Mesenchymal stem cell (in vitro differentiated cells and primary cell): ENCODE data around the gene ZNRF2.

Experiments
- DNase-seq: peaks from one replicate; pipeline ENCODE4 v3.0.0-alpha.2; 2013
- H2AFZ ChIP-seq: one replicate; pipeline ENCODE4 v1.6.1; 2013; ENCODE audit warnings: low read depth, mild to moderate bottlenecking, control low read depth, inconsistent platforms, low read length, moderate library complexity
- H2AK5ac ChIP-seq: 2 replicates; pipeline ENCODE4 v1.6.1; 2013; ENCODE audit warnings: low read length, moderate library complexity, mild to moderate bottlenecking, inconsistent platforms; ENCODE audit not compliant: severe bottlenecking
- H2BK120ac ChIP-seq: one replicate; pipeline ENCODE4 v1.6.1; 2013; ENCODE audit warnings: low read depth, mild to moderate bottlenecking, inconsistent platforms, low read length, moderate library complexity
- H2BK12ac ChIP-seq, 2 experiments: one replicate each; pipeline ENCODE4 v1.6.1; 2013; ENCODE audit warnings: inconsistent platforms in 2 of 2, low read length in 2 of 2, mild to moderate bottlenecking in 2 of 2, moderate library complexity in 2 of 2, control low read depth in 1 of 2
- H2BK15ac ChIP-seq: one replicate; pipeline ENCODE4 v1.6.1; 2013; ENCODE audit warnings: mild to moderate bottlenecking, low read depth, inconsistent platforms; ENCODE audit not compliant: poor library complexity, severe bottlenecking
- H2BK5ac ChIP-seq: 2 replicates; pipeline ENCODE4 v1.6.1; 2013; ENCODE audit warnings: low read depth, mild to moderate bottlenecking, low read length, control low read depth, inconsistent platforms; ENCODE audit not compliant: poor library complexity, severe bottlenecking
- H3K14ac ChIP-seq, 2 experiments: one replicate each; pipeline ENCODE4 v1.6.1; 2013; ENCODE audit warnings: inconsistent platforms in 2 of 2, low read length in 2 of 2, control low read depth in 1 of 2, mild to moderate bottlenecking in 1 of 2, moderate library complexity in 1 of 2
- H3K18ac ChIP-seq, 2 experiments: one replicate each; pipeline ENCODE4 v1.6.1; 2013; ENCODE audit warnings: inconsistent platforms in 2 of 2, low read length in 2 of 2, control low read depth in 1 of 2, low read depth in 1 of 2, mild to moderate bottlenecking in 1 of 2
- H3K23ac ChIP-seq, 2 experiments: one replicate each; pipeline ENCODE4 v1.6.1; 2013; ENCODE audit warnings: inconsistent platforms in 2 of 2, low read length in 2 of 2, mild to moderate bottlenecking in 2 of 2, moderate library complexity in 2 of 2, control low read depth in 1 of 2
- H3K27ac ChIP-seq: 2 replicates; pipeline ENCODE4 v1.5.1; 2013; ENCODE audit warnings: mild to moderate bottlenecking, moderate library complexity, low read length, control low read depth, inconsistent platforms; ENCODE audit not compliant: poor library complexity, severe bottlenecking
- H3K27me3 ChIP-seq, 2 experiments: 2 replicates each; pipeline versions ENCODE4 v1.6.1 to v1.7.0; 2013; ENCODE audit warnings: low read length in 2 of 2, mild to moderate bottlenecking in 2 of 2, moderate library complexity in 2 of 2, control low read depth in 1 of 2, inconsistent platforms in 1 of 2; ENCODE audit not compliant: control insufficient read depth in 1 of 2, insufficient read depth in 1 of 2
- H3K36me3 ChIP-seq, 2 experiments: 2 replicates each; pipeline versions ENCODE4 v1.6.1 to v1.7.0; 2013; ENCODE audit warnings: low read length in 2 of 2, control low read depth in 1 of 2, inconsistent platforms in 1 of 2, low read depth in 1 of 2, mild to moderate bottlenecking in 1 of 2; ENCODE audit not compliant: insufficient read depth in 2 of 2, control insufficient read depth in 1 of 2
- H3K4ac ChIP-seq, 2 experiments: one replicate each; pipeline ENCODE4 v1.6.1; 2013; ENCODE audit warnings: inconsistent platforms in 2 of 2, low read length in 2 of 2, mild to moderate bottlenecking in 2 of 2, moderate library complexity in 2 of 2, control low read depth in 1 of 2, low read depth in 1 of 2
- H3K4me1 ChIP-seq: 2 replicates; pipeline ENCODE4 v1.6.1; 2013; ENCODE audit warnings: low read depth, low read length, control low read depth; ENCODE audit not compliant: control insufficient read depth, insufficient read depth
- H3K4me2 ChIP-seq: 2 replicates; pipeline ENCODE4 v1.6.1; 2013; ENCODE audit warnings: low read length, mild to moderate bottlenecking, inconsistent platforms; ENCODE audit not compliant: poor library complexity, severe bottlenecking
- H3K4me3 ChIP-seq, 2 experiments: 2 replicates each; pipeline versions ENCODE4 v1.5.1 to v1.7.0; 2013; ENCODE audit warnings: low read length in 2 of 2, mild to moderate bottlenecking in 2 of 2, control low read depth in 1 of 2, low read depth in 1 of 2; ENCODE audit not compliant: insufficient read depth in 1 of 2
- H3K79me1 ChIP-seq: replicated peaks from 2 replicates; pipeline ENCODE4 v1.6.1; 2013; ENCODE audit warnings: mild to moderate bottlenecking, control low read depth, low read length, inconsistent platforms; ENCODE audit not compliant: poor library complexity, severe bottlenecking
- H3K9ac ChIP-seq: 2 replicates; pipeline ENCODE4 v1.7.0; 2013; ENCODE audit warnings: mild to moderate bottlenecking, low read length, moderate library complexity
- H3K9me3 ChIP-seq: 2 replicates; pipeline ENCODE4 v1.7.0; 2013; ENCODE audit warnings: mild to moderate bottlenecking, low read length; ENCODE audit not compliant: control insufficient read depth
- H4K8ac ChIP-seq: one replicate; pipeline ENCODE4 v1.6.1; 2013; ENCODE audit warnings: inconsistent platforms, mild to moderate bottlenecking, low read length, moderate library complexity
- H4K91ac ChIP-seq: one replicate; pipeline ENCODE4 v1.6.1; 2013; ENCODE audit warnings: mild to moderate bottlenecking, low read length, inconsistent platforms
- WGBS: methylation state at CpG from one replicate; pipeline ENCODE4 v1.1.7; 2013; ENCODE audit warnings: mixed read lengths; 5-methylcytosine and 5-hydroxymethylcytosine counted together

Gene ZNRF2

DNA sequence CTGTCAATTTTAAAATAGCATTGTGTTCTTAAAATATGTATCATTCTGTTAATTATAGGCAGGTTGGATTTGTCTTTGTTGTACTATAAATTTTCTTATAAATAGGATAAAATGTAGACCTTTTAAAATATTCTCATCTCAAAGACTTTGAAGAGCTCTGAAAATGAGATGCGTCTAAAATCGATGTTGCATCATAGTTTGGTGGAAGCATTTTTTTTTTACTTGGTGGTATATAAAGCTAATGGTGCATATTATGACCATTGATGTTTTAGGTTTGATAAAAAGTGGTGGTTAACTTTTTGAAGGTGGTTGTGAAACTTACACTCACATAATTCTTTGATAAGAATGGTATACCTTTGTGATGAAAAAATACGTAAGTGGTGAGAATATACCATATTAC is 69.1 kb downstream of the ZNRF2 start:
- no peak for DNase-seq
- H3K4me2 ChIP-seq: no peak overlapping the region
- no peak overlapping the region for H3K9ac ChIP-seq
- no peaks in the 10 kb centered on the region for H3K36me3 ChIP-seq
- H2BK120ac ChIP-seq: no peak overlapping the region
- H2BK5ac ChIP-seq: no peak overlapping the region
- no peak overlapping the region for H4K91ac ChIP-seq
- H2AFZ ChIP-seq: no peak overlapping the region
- H3K18ac ChIP-seq: no peak overlapping the region
- 98% methylated on average over 2 of the region's 3 CpGs for WGBS
- H3K4me3 ChIP-seq: no peak overlapping the region
- no peak overlapping the region for H2AK5ac ChIP-seq
- H3K9me3 ChIP-seq: no peaks in the 10 kb centered on the region
- H3K79me1 ChIP-seq: peaks cover 2% of the 10 kb centered on the region
- no peak overlapping the region for H3K23ac ChIP-seq
- no peak overlapping the region for H3K4ac ChIP-seq
- no peak overlapping the region for H4K8ac ChIP-seq
- H2BK12ac ChIP-seq: no peak overlapping the region
- no peaks in the 10 kb centered on the region for H3K4me1 ChIP-seq
- H2BK15ac ChIP-seq: no peak overlapping the region
- no peaks in the 10 kb centered on the region for H3K27me3 ChIP-seq
- no peak overlapping the region for H3K27ac ChIP-seq
- H3K14ac ChIP-seq: no peak overlapping the region

DNA sequence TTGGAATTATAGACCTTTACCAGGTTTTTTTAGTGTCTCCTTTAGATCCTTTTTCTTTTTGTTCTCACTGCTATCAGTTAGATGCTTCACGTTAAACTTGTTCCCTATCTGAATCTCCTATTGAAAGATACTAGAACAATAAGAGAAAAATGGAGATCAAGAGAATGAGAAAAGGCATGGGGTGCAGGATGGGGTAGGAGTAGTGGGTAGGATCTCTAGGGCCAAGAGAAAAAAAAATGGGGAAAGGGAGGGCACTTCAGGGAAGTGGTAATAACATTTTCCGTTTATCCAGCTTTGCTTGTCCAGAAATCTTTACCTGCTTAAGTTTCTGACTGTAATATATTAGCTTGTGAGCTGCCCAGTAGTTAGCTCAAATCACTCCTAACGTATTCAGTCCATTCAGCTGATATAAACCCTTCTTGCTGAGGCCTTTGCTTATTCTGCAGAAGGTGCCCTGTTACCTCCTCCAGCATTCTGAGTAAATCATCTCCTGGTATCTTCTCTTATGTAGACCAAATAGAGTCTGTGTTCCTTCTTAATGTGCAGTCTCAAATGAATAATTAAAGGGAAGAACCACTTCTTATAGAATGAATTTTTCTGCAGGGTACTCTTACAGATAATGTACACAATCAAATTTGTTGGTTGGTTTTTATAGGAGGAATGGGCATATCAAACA is 69.7 kb downstream of the ZNRF2 start:
- H2AFZ ChIP-seq: no peak overlapping the region
- no peaks in the 10 kb centered on the region for H3K27me3 ChIP-seq
- H3K4me1 ChIP-seq: no peaks in the 10 kb centered on the region
- H2BK15ac ChIP-seq: no peak overlapping the region
- WGBS: 89% methylated on average over 3 of the region's 3 CpGs
- no peak overlapping the region for H2BK120ac ChIP-seq
- no peak overlapping the region for H2BK5ac ChIP-seq
- no peak overlapping the region for H4K8ac ChIP-seq
- H3K79me1 ChIP-seq: peaks cover 2% of the 10 kb centered on the region
- H2BK12ac ChIP-seq: no peak overlapping the region
- H3K4ac ChIP-seq: no peak overlapping the region
- H3K9me3 ChIP-seq: no peaks in the 10 kb centered on the region
- no peak overlapping the region for H3K4me3 ChIP-seq
- H3K14ac ChIP-seq: no peak overlapping the region
- no peak overlapping the region for H2AK5ac ChIP-seq
- H3K18ac ChIP-seq: no peak overlapping the region
- no peak overlapping the region for H3K23ac ChIP-seq
- no peak overlapping the region for H3K9ac ChIP-seq
- no peaks in the 10 kb centered on the region for H3K36me3 ChIP-seq
- H3K4me2 ChIP-seq: no peak overlapping the region
- H4K91ac ChIP-seq: no peak overlapping the region
- DNase-seq: no peak
- no peak overlapping the region for H3K27ac ChIP-seq

DNA sequence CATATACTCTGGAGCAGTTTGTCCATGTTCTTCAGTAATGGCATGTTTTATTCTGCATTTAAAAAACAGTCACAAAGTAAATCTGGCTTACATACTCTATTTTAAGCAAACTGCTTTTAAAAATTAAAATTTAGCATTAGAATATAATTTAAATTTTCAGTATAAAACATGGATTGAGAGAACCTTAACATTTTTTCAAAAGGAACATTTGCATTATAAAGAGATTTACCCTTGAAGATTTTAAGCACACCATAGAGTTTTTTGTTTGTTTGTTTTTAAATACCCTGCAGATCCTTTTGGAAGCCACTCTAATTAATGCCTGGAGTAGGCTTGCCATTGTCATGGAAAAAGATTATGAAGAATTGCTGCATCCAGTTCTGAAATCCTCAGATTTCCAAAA is 70.4 kb downstream of the ZNRF2 start:
- no peak overlapping the region for H3K23ac ChIP-seq
- H2BK120ac ChIP-seq: no peak overlapping the region
- H4K91ac ChIP-seq: no peak overlapping the region
- no peak overlapping the region for H3K27ac ChIP-seq
- no peak for DNase-seq
- H3K36me3 ChIP-seq: no peaks in the 10 kb centered on the region
- H2AK5ac ChIP-seq: no peak overlapping the region
- H3K4me2 ChIP-seq: no peak overlapping the region
- H3K14ac ChIP-seq: no peak overlapping the region
- no peak overlapping the region for H2AFZ ChIP-seq
- no peak overlapping the region for H3K9ac ChIP-seq
- H3K79me1 ChIP-seq: peaks cover 2% of the 10 kb centered on the region
- no peaks in the 10 kb centered on the region for H3K4me1 ChIP-seq
- no peak overlapping the region for H2BK5ac ChIP-seq
- no peak overlapping the region for H3K4me3 ChIP-seq
- H3K27me3 ChIP-seq: no peaks in the 10 kb centered on the region
- no peak overlapping the region for H3K4ac ChIP-seq
- H2BK12ac ChIP-seq: no peak overlapping the region
- H4K8ac ChIP-seq: no peak overlapping the region
- no peak overlapping the region for H3K18ac ChIP-seq
- H2BK15ac ChIP-seq: no peak overlapping the region
- no peaks in the 10 kb centered on the region for H3K9me3 ChIP-seq

DNA sequence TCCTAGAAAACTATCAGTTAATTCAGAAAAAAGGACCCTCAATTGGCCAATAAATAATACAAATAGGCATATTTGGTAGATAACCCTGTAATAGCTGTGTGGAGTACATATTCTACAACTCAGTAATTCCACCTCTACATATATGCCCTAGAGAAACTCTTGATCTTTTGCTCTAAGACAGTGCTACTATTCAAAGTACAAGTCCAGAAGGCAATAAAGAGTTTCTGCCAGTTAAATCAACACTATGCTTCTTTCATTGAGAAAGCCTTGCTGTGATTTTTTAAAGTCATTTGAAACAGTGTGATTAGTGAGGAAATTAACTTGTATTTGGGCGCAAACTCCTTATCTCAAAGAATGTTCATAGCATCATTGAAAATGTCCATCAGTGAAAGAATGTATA is 75.6 kb downstream of the ZNRF2 start:
- Histone ChIP-seq H3K23ac (no peak overlapping the region), H3K9me3 (no peaks in the 10 kb centered on the region), H3K18ac (no peak overlapping the region), H4K91ac (no peak overlapping the region), H2BK120ac (no peak overlapping the region), H3K27ac (no peak overlapping the region), H3K14ac (no peak overlapping the region), H3K4me3 (no peak overlapping the region), H3K4ac (no peak overlapping the region), H3K79me1 (no peaks in the 10 kb centered on the region), H3K36me3 (no peaks in the 10 kb centered on the region), H3K9ac (no peak overlapping the region), H2BK12ac (no peak overlapping the region), H3K4me2 (no peak overlapping the region), H3K4me1 (no peaks in the 10 kb centered on the region), H4K8ac (no peak overlapping the region), H2AFZ (no peak overlapping the region), H2BK15ac (no peak overlapping the region), H2AK5ac (no peak overlapping the region), H3K27me3 (no peaks in the 10 kb centered on the region), H2BK5ac (no peak overlapping the region)
- no peak for DNase-seq
- WGBS: no CpG with 5 or more reads among the region's 1 CpG
